Body of pancreas (tissue), 4 donors: ENCODE data around the gene SLC6A13.

Source experiments
- POLR2A ChIP-seq, 3 donors: fragments of 450-650 bp; IDR thresholded peaks; one replicate each; pipeline ENCODE4 v1.6.1; 2016; ENCODE audit warnings: antibody characterized with exemption in 3 of 3, mild to moderate bottlenecking in 2 of 3
- TF ChIP-seq, protein P1 (sequence below), 7 experiments: fragments of 450-650 bp in 4 of 7; fragments of 200-600 bp in 3 of 7; sonication (generic) in 3 of 7; IDR thresholded peaks; one replicate each; pipeline ENCODE4 v1.5.1; 2016 to 2019; ENCODE audit warnings: antibody characterized with exemption in 7 of 7

- TF ChIP-seq, protein P1, sequence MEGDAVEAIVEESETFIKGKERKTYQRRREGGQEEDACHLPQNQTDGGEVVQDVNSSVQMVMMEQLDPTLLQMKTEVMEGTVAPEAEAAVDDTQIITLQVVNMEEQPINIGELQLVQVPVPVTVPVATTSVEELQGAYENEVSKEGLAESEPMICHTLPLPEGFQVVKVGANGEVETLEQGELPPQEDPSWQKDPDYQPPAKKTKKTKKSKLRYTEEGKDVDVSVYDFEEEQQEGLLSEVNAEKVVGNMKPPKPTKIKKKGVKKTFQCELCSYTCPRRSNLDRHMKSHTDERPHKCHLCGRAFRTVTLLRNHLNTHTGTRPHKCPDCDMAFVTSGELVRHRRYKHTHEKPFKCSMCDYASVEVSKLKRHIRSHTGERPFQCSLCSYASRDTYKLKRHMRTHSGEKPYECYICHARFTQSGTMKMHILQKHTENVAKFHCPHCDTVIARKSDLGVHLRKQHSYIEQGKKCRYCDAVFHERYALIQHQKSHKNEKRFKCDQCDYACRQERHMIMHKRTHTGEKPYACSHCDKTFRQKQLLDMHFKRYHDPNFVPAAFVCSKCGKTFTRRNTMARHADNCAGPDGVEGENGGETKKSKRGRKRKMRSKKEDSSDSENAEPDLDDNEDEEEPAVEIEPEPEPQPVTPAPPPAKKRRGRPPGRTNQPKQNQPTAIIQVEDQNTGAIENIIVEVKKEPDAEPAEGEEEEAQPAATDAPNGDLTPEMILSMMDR (IDR thresholded peaks at IDR 0.05) = no peak
- no peak for TF ChIP-seq POLR2A (IDR thresholded peaks at IDR 0.05)
Observed at GRCh38 chr12:221736-222135, 40.9 kb downstream of the SLC6A13 start.
